SHP77 treated with DMSO at 0.1 percent for 48 hours (cell line): ENCODE results near the gene CCDC85C.
A peak's percentile ranks its signal among the peaks of the same experiment; 100 is the strongest.

ENCODE experiments used
- DNase-seq: peaks from one replicate; lab custom pipeline; 2025; lab: John Stamatoyannopoulos, UW

Gene CCDC85C

DNA sequence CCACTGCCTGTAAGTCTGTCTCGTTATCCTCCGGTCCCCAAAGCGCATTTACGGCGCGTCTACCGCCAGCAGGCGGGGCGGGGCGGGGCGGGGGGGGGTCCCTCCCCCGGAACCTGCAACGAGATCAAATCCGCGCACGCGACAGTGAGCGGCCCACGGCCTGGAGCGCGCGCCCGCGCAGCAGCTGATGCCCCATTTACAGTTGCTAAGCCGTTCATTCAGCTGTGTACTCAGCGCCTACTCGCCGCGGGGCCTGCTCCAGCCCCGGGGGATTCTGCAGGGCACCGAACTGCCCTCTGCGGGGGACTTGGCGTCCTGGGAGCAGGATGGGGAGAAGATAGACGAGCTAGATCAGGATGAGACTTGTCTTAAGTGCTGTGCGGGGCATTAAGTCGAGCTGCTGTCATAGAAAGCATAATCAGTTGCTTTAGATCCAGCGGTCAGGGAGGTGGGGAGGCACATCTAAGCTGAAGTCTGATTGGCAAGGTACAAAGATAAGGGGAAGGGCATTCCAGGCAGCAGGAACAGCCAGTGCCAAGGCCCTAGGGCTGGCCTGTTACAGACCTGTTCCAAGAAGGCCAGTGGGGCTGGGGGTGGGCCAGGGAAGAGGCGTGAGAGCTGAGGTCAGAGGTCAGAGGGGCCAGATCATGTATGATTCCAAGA, 1.4 kb upstream of the CCDC85C start:
- peak; percentile 53 for DNase-seq

DNA sequence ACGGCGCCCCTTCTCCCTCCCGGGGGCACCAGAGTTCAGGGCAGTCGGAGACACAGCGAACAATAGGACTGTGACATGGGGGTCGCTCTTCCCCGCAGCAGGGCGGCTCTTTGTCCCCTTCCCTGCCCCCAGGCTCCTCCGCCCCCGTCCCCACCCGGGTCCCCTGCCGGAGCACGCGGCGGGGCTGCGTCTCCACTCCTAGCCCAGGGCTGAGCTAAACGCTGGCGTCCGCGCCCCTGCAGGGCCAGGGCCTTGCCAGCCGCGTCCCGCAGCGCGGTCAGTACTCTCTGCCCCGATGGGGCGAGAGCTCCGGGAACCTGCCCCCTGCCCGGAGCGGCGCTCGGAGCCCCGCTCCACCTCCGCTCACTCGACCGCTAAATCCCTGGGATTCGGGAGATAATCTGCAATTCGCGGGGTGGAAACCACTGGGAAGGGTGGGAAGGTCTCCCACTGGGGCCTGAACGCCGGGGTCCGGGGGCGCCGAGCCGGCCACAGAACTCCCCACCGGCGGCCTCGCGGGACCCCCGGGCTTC, 825 bp upstream of the CCDC85C start:
- no peak for DNase-seq

DNA sequence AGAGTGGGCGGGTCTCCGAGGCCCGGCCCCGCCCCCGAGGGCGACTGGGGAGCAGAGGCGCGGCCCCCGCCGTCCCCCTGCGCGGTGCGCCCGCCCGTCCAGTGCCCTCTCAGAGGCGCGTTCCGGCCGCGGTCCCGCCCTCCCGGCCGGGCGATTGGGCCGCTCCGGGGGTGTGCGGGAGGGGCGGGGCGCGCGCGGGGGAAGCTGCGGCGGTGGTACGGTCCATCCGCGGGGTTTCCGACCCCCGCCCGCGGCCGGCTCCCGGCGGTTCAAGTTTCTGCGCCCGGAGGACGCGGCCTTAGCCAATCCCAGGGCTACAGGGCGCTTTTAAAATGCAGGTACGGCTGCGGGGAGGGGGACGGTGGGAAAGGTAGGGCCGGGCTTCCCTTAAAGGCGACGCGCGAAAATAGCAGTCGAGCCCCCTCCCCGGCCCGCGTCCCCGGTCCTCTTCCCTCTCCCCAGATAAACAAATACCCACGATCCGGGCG, 315 bp upstream of the CCDC85C start:
- DNase-seq: peak; percentile 81

DNA sequence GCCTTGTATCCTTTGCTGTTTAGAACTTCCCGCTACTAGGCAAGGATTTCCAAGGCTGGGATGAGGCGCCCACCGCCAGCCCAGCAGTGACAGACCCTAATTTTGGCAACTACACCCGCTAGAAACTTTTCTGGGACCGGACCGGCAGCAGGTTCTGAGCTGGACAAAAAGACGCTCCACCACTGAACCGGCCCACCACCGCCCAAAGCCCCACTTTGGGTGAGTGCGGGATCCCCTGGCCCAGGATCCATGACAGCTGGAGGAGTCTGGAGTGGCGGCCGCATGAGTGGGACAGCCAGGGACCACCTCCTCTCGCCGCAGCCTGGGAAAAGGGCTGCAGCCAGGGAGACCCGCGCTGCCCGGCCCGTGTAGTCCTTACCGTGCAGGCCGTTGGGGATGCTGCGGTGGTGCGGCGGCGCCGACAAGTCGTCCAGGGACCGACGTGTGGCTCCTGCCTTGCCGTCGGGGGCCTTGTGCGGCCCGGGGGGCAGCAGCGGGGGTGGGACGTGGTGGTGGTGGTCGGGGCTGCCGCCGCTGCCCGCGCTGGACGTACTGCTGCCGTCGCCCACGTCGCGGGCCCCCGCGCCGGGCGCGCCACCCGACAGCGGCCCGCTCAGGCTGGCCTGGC, 1.1 kb downstream of the CCDC85C start:
- DNase-seq: no peak

DNA sequence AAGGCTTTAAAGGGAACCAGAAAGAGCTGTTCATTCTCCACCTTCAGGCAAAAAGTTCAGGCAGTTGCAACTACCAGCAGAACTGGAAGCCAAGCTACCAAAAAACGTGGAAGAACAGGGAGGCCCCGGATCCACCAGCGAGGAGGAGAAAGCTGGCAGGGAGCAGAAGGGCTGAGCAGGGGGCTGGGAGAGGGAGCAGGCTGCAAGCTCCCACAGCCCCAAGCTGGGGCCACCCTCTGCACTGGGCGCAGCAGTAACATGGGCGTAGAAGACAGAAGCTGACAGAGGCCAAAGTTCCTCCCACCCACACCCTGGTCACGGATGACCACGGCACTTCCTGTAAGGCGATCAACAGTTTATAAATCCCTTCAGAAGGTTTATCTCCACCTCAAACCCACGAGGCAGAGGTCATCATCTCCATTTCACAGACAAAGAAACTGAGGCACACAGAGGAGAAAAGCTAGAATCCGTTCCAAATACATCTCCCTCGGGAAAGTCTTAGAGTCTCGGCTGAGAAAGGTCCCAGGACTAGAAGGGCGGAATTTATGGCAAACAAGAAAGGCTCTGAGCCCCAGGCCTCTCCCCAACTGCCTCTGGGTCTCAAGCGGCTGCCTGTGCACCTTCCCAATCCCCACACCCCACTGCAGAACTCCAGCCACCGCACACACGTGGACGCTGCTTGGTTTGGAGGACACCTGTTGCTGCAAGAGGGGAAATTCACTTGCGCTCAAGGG, 1.8 kb downstream of the CCDC85C start:
- no peak for DNase-seq

DNA sequence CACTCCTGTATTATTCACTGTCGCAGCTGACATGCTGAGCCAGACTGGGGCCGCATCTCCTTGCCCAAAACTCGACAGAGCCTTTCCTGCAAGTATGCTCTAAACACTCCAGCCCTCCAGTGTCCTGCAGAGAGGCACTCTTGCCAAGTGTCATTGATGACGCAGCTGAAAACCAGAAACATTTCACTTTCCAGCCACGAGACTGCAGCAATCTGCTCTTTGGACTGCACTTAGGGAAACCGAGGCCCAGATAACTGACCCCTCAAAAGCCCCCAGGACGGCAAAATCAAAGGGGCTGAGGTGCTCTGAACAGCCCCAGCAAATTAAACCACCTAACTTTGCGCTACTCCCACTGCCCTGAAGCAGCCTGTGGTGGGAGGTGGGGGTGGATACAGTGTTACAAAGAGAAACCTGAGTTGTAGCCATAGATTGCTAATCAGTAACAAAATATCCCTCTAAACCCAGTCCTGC, 2.6 kb downstream of the CCDC85C start:
- no peak for DNase-seq

DNA sequence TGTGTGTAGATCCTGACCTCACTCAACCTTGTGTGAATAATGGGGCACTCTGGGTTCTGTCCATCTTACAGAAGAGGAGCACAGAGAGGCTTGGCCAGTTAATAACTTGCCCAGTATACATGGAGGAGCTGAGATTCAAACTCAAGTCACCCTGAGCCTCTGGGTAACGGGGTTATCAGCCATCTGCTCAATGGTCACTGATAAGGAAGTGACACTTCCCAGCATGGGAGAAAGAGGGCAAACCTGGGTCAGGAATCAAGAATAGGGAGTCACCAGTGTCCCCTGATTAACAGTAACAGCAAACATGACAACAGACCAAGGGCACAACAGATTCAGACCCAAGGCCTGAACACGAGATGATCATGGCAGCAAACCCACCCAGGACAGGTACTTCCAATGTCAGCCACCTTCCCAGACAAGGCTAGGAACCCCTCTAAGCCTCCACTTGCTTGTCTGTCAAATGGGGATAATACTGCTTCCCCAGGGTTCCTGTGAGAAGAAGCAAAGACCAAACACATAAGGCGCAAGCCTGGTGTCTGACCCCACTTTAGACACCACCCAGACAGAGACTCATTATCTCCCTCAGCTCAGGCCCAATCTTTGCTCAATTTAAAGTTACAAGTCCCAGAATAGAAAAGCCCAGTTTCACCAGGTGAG, 3.6 kb downstream of the CCDC85C start:
- no peak for DNase-seq

DNA sequence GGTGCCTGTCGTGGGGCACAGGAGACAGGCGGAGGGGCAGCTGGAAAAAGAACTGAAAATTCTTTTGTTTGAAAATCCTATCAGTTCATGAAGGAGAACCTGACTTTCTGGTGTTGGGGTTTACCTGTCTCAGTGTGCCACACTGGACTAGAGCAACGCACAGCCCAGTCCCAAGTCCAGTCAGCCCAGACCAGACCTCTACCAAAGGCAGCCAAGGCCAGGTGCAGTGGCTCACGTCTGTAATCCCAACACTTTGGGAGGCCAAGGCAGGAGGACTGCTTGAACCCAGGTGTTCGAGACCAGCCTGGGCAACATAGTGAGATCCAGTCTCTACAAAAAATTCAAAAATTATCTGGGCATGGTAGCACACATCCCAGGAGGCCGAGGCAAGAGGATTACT, 4.6 kb downstream of the CCDC85C start:
- DNase-seq: no peak

DNA sequence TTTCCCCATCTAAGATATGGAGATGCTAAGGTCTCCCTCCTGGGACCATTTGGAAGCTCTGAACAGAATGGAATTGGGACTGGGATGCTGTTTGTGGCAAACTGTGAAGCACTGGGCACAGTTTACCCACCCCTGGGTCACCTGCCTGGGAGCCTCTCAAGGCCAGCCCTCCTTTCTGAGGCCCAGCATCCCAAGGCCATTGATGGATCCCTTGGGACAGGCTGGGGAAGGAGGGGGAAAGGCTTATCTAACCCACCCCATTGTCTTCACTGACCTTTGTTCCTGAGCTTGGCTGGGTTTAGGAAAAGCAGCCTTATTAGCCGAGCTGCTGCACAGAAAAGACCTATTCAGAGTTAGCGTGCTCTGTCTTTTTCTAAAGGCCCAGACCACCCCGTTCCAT, 5.2 kb downstream of the CCDC85C start:
- DNase-seq: no peak

DNA sequence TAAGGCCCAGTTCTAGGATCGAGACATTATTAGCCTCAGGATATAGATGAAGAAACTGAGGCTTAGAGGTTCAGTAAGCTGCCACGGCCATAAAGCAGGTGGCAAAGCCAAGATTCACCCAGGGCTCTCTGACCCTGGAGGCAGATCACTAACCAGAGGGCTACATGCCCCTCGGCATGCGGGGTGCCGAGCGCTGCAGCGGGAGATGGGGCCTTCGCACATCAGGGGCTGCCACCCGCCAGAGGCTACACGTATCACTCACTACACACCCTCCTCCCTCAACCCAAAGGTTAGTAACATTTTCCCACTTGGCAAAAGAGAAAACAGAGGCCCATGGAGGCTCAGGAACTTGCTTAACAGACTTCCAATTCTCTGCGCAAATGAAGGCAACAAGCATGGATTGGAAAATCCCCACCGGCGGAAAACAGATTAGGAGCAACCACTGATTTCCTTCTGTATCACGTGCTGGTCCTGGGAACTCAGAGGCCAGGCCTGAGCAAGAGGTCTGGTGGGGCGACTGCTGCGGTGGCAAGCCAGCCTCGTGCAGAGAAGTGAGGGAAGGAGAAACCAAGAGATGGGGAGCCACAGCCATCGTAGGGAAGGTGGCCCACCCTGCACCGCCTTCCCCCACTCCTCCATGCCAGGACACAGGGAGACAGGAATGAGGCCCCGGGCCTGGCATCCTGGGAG, 6.0 kb downstream of the CCDC85C start:
- DNase-seq: no peak

DNA sequence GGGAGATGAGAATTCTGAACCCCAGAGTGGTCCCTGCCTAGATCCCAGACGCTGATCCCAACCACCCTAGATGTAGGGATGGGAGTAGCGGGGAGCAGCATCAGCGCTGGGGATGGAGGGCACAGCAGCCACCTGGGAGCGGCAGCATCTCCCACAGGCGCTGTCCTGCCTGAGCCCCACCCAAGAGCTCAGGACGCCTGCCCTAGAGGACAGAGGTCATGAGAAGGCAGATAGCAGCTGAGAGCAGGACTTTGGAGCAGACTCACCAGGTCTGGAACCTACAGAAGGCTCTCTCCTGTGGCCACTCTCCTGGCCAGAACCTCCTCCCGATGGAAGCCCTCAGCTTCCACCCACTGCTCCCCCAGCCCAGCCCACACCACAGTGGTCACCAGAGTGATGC, 7.2 kb downstream of the CCDC85C start:
- DNase-seq: no peak

DNA sequence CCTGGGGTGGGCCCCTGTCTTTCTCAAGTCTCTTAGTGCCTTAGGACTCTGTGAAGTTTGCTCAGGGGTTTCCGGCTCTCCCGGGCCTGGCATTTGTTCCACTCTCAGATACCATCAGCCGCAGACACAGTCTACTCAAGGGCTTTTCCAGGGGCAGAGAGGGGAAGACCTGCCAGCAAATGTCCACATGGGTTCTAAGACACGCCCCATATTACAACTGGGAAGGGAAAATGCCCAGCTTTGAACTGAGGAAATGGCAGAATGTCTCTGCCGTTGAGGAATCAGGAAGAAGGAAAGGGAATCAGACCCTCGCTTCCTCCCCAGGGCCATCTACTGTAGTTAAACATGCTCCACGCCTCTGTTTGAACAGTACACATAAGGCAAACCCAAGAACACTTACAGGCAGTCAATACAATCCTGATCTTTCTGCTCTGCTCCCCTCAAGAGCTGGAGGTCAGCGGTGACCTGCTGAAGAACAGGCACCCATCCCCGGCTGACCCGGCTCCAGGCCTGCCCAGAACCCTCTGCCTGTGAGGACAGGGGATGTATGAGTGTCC, 7.9 kb downstream of the CCDC85C start:
- DNase-seq: no peak

DNA sequence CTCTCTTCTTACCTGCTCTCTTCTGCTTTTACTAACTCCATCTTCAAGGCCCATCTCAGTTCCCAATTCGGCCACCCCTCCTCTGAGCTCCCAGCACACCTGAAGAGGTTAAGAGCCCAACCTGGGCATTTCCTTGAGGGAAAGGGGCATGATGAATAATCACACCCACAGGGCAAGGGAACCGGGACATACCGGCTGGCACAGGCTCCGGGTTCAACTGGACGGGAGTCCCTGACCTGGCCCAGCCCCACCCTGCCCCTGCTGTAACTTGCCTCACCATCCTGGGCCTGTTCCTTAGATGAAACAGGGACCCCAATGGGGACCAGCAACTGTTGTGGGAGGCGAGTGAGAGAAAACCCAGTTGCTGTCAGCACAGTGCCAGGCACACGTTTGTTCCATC, 8.5 kb downstream of the CCDC85C start:
- DNase-seq: no peak

DNA sequence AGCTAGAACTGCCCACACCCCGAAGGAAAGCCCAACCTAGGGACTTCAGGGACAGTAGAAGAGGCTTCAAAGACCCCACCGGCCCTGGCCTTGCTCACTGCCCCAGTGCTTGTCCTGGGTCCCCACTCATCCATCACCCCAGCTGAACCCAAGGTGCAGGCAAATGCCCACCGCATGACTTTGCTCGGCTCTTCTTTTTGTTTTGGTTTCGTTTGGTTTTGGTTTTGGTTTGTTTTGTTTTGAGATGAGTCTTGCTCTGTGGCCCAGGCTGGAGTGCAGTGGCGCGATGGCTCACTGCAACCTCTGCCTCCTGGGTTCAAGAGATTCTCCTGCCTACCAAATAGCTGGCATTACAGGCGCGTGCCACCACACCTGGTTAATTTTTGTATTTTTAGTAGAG, 9.0 kb downstream of the CCDC85C start:
- DNase-seq: no peak

DNA sequence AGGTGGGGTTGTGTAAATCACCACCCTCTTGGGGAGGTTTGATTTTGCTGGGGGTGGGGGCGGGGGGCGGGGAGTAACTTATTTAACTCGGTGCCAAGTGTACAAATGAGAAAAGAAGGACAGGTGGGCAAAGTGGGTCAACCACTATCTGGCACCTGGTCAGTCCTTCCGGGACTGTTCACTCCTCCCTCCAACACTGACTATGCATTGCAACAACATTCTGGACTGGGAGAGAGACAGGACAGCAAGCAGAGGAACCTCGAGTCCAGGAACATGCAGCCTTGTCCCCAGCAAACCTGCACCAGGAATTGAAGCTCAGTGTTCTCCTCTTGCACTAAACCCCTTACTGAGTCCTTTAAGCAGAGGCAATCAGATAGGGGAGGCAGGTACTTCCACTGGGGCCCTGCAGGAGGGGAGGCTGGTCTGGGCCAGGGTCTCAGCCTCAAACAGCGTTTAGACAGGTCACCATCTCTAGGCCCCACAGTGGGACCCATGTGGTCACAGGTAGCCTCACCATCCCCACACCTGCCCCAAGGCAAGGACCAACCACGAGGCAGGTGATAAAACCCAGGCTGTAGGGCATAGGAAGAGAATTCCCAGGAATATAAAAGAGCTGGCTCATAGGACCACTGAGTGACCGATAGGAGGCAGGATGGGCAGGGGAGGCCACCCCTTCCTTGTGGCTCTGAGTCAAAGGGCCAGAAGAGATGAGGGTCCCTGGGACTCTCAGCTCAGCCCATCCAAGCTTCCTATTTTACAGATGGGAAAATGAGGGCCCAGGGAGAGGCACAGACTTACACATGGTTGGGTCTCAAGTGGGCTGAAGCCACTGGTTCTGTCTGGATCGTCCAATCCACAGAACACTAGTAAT, 9.8 kb downstream of the CCDC85C start:
- DNase-seq: no peak

DNA sequence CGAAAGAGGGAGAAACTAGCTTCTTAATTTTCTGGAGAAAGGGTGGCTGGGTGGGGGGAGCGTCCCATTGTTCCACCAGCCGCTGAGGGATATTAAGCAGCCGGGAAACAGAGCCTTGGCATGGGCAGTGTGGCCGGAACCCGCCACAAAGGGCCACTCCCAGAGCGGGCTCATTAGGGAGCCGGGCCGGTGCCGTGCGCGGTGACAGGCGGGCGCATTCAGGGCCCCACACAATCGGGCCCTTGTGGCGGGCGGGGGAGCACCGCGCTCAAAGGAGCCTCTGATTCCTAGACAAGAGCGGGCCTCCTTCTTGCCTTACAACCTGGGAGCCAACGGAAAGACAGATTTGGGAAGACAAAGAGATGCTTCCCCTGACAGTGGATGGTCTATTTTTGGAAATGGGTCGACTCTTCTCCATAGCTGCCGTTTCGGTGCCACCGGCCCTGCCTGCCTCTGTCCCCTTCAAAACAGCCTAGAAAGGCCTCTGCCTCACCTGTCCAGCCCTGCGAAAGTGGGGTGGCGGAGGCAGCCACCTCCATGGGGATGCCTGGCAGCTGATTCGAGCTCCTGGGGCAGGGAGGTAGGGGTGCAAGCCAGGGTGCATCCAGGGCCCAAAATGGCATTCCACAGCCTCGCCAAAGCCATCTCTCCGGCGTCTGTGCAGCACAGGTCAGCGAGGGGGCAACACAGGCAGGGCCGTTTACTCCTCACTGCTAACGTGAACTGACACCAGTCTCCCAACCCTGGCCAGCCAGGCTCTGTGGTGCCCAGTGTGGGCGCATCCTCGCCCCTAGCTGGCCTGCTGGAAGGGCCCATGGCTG, 10.9 kb downstream of the CCDC85C start:
- no peak for DNase-seq

DNA sequence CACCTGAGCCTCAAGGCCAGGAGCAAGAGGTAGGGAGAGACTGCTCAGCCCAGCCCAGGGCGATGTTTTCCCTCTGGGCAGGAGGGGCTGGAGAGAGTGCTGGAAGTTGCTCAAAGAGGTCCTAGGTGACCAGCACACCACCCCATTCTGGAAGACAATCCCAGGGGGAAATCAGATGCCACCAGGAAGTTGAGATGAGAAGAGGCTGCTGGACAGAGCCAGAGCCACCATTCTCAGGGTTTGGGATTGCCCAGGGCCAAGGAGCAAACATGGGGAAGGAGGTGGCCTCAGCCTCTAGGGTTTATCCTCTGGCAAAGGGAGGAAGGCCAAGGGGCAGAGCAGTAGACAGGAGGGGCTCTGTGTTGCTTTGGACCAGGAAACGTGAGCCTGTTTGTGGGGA, 11.6 kb downstream of the CCDC85C start:
- DNase-seq: no peak

DNA sequence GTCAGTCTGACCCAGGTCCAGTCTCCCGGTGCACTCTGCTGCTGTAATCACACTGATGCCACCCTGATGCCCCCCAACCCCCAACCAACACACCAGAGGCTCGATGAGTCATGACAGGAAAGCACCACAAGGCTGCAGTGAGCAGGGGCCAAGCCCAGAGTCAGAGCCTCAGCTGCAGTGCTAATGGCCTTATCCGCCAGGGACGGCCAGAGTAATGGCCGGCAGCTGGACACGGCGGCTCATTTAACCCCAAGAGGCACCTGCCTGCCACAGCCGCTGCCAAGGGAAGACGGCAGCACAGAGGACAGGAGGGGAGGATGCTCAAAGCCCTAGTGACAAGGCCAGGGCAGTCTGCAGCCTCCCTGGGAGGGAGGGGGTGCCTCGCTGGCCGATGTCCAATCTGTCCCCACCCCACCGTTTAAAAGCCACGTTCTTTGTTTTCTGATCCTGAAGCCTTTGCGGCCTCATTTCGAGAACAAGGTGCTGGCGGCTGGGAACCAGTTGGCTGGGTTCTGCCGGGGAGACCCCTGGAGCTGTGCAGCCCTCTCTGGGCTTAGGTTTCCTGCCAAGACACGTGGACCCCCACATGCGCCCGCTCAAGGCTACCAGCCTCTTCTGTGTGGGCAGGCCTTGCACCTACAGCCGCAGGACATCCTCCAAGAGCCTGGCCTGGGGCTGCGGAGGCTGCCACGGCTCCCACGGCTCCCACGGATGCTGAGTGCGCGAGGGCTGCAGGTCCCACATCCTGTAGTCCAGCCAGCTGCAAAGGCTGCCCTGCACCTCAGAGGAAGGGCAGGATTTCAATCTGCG, 13.1 kb downstream of the CCDC85C start:
- DNase-seq: peak; percentile 54
